HepG2 (cell line): ENCODE results near the gene HOXD12. TPM values are rescaled to one million over a fixed set of nuclear protein-coding genes. Genes with fewer than 3 reads are reported as not detected.

Experiments
- ARNT2 ChIP-seq: sonication (generic); formaldehyde crosslinking; IDR thresholded peaks from 2 replicates; pipeline ENCODE4 v1.8.0; 2022; ENCODE audit warnings: mild to moderate bottlenecking, low read depth, missing genetic modification reagents, moderate library complexity
- ARNTL ChIP-seq: sonication (generic); formaldehyde crosslinking; IDR thresholded peaks from 2 replicates; pipeline ENCODE4 v1.4.0; 2020; ENCODE audit warnings: mild to moderate bottlenecking, missing genetic modification reagents
- ATRX ChIP-seq: sonication (generic); formaldehyde crosslinking; IDR thresholded peaks from 2 replicates; pipeline ENCODE4 v1.4.0; 2020; ENCODE audit warnings: missing genetic modification reagents, borderline replicate concordance
- DMAP1 ChIP-seq: IDR thresholded peaks from 2 replicates; pipeline ENCODE4 v1.6.1; 2016
- FOSL2 ChIP-seq: sonication (generic); formaldehyde crosslinking; IDR thresholded peaks from 2 replicates; pipeline ENCODE4 v1.4.0; 2020; ENCODE audit warnings: missing genetic modification reagents
- HMGXB3 ChIP-seq: sonication (generic); formaldehyde crosslinking; IDR thresholded peaks from 2 replicates; pipeline ENCODE4 v1.4.0; 2020; ENCODE audit warnings: missing genetic modification reagents, borderline replicate concordance
- MAF1 ChIP-seq: sonication (generic); formaldehyde crosslinking; IDR thresholded peaks from 2 replicates; pipeline ENCODE4 v1.5.0; 2020; ENCODE audit warnings: missing genetic modification reagents, borderline replicate concordance
- MAX ChIP-seq: IDR thresholded peaks from 2 replicates; pipeline ENCODE4 v1.6.1; 2012; ENCODE audit warnings: inconsistent platforms
- MED1 ChIP-seq: sonication (generic); formaldehyde crosslinking; IDR thresholded peaks from 2 replicates; pipeline ENCODE4 v1.4.0; 2020; ENCODE audit warnings: missing genetic modification reagents
- RXRA ChIP-seq: sonication (generic); formaldehyde crosslinking; IDR thresholded peaks from 2 replicates; pipeline ENCODE4 v1.5.1; 2020; ENCODE audit warnings: missing genetic modification reagents
- STAG1 ChIP-seq: sonication (generic); formaldehyde crosslinking; IDR thresholded peaks from 2 replicates; pipeline ENCODE4 v1.4.0; 2020; ENCODE audit warnings: missing genetic modification reagents
- TEF ChIP-seq: sonication (generic); formaldehyde crosslinking; IDR thresholded peaks from 2 replicates; pipeline ENCODE4 v1.5.0; 2020; ENCODE audit warnings: missing genetic modification reagents
- TSC22D2 ChIP-seq: sonication (generic); formaldehyde crosslinking; IDR thresholded peaks from 2 replicates; pipeline ENCODE4 v1.5.1; 2020; ENCODE audit warnings: missing genetic modification reagents, mild to moderate bottlenecking, borderline replicate concordance
- XRCC5 ChIP-seq: fragments of 200-400 bp; formaldehyde crosslinking; optimal IDR thresholded peaks from 2 replicates; pipeline ENCODE3; 2017; ENCODE audit warnings: mild to moderate bottlenecking, low read length
- ZBTB7A ChIP-seq: sonication (generic); formaldehyde crosslinking; IDR thresholded peaks from 2 replicates; pipeline ENCODE4 v1.8.0; 2022; ENCODE audit warnings: mild to moderate bottlenecking, missing genetic modification reagents
- ZKSCAN1 ChIP-seq: fragments of 150-350 bp; IDR thresholded peaks from 2 replicates; pipeline ENCODE4 v1.6.1; 2014; ENCODE audit warnings: low read length
- ZNF251 ChIP-seq: sonication (generic); formaldehyde crosslinking; IDR thresholded peaks from 2 replicates; pipeline ENCODE4 v1.9.0; 2021; ENCODE audit warnings: mild to moderate bottlenecking, missing genetic modification reagents
- ZNF292 ChIP-seq: sonication (generic); formaldehyde crosslinking; IDR thresholded peaks from 2 replicates; pipeline ENCODE4 v1.8.1; 2022; ENCODE audit warnings: mild to moderate bottlenecking, low read depth, missing genetic modification reagents, borderline replicate concordance
- ZNF609 ChIP-seq: sonication (generic); formaldehyde crosslinking; IDR thresholded peaks from 2 replicates; pipeline ENCODE4 v1.4.0; 2020; ENCODE audit warnings: mild to moderate bottlenecking, missing genetic modification reagents, borderline replicate concordance
- polyA plus RNA-seq, 8 experiments: library from polyadenylated mRNA; depleted of rRNA in 3 of 8; stranded (reverse) in 7 of 8; unstranded in 1 of 8; fragments of >200 nt; fragmentation: Illumina TruSeq in 4 of 8; extraction: Trizol in 4 of 8; gene quantifications; 2 replicates each; pipeline versions ENCODE4 v1.2.1 to v1.2.3, GENCODE V29; 2011 to 2016; ENCODE audit warnings: low read depth in 4 of 8, missing spikeins in 1 of 8, mixed read lengths in 1 of 8; ENCODE audit not compliant: insufficient read depth in 1 of 8
- total RNA-seq, 5 experiments: library from RNA; depleted of rRNA; stranded (reverse); fragments of >200 nt; fragmentation: Illumina TruSeq; extraction: Trizol; gene quantifications; 2 replicates each; pipeline ENCODE4 v1.2.3, GENCODE V29; 2016; ENCODE audit warnings: low read depth in 1 of 5

Gene HOXD12
- total and polyA plus RNA-seq, 2 of the 13 experiments (the other 11 are each of a cell fraction or from before 2014, with no cell fraction given), result not detected

GRCh38 chr2:176088048-176088936 is 11.3 kb upstream of the HOXD12 start (continued):
- TF ChIP-seq ZNF609 (CRISPR knock-in tag) (no peak), MED1 (CRISPR knock-in tag) (0 out of 2 replicates have a peak, but pooled peaks have one; percentile 23), TSC22D2 (0 out of 2 replicates have a peak, but pooled peaks have one; percentile 25), STAG1 (CRISPR knock-in tag) (peak; percentile 95), RXRA (CRISPR knock-in tag) (peak; percentile 58; the same call in 1 of the 2 replicates), ZKSCAN1 (0 out of 2 replicates have a peak, but pooled peaks have one; percentile 37), ZNF251 (no peak), HMGXB3 (CRISPR knock-in tag) (0 out of 2 replicates have a peak, but pooled peaks have one; percentile 38), MAX (peak; percentile 50), ZNF292 (0 out of 2 replicates have a peak, but pooled peaks have one; percentile 49), XRCC5 (peak; percentile 89), TEF (CRISPR knock-in tag) (no peak), ZBTB7A (CRISPR knock-in tag) (peak; percentile 31; the same call in 1 of the 2 replicates), MAF1 (CRISPR knock-in tag) (peak; percentile 79; the same call in 1 of the 2 replicates), FOSL2 (CRISPR knock-in tag) (peak; percentile 17; the same call in 1 of the 2 replicates), DMAP1 (CRISPR knock-in tag) (peak; percentile 40; the same call in 1 of the 2 replicates), ARNT2 (CRISPR knock-in tag) (no peak), ATRX (CRISPR knock-in tag) (no peak), ARNTL (CRISPR knock-in tag) (no peak)
